RCC 7860 (cell line): ENCODE results near the gene PTPRJ.

Source experiments
- DNase-seq: peaks from one replicate; pipeline ENCODE4 v3.0.0-alpha.2; 2015; ENCODE audit warnings: low spot score
- FAIRE-seq: peaks from 2 replicates; lab custom pipeline; 2012; peaks lifted over from hg19 to GRCh38; lab: Jason Lieb, UNC

The PTPRJ gene

GRCh38 chr11:48087974-48088681, 107.8 kb downstream of the PTPRJ start:
- FAIRE-seq (no peak), DNase-seq (no peak)

GRCh38 chr11:48088682-48089050, 108.3 kb downstream of the PTPRJ start:
- FAIRE-seq (no peak), DNase-seq (no peak)

- FAIRE-seq, result no peak
- no peak for DNase-seq
These were observed 109.8 kb downstream of the PTPRJ start for GRCh38 chr11:48090174-48090573.

DNA sequence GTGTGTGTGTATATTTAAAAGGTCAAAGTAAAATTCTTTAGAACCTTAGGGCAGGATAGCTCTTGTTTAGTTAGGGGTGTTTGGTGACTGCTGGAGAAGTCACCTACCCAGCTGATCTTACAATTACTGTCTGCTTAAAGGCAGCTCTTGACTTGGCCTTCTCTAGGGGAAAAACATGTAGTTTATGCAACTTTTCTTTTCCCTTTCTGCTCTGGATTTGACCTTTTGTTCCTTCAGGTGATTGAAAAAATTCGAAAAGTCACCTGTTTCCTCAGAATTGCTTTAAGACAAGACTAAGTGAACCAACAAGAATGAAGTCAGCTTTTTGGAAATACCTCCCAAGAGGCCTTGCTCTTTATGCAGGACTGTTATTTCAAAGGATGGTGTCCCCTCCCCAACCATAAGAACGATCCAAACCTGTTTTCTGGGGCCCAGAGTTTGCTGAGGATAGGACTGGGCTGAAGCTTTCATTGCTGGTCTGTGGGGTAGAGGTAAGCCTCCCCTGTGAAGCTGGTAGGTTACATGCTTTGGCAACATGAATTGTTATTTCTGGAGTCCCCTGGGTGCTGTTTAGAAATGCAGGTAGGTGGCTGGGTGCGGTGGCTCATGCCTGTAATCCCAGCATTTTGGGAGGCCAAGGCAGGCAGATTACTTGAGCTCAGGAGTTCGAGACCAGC, 111.2 kb downstream of the PTPRJ start:
- no peak for FAIRE-seq
- DNase-seq, result no peak

- peak; percentile 26 for FAIRE-seq
- DNase-seq, result peak; percentile 10
These were observed 113.0 kb downstream of the PTPRJ start for GRCh38 chr11:48093323-48093722.

DNA sequence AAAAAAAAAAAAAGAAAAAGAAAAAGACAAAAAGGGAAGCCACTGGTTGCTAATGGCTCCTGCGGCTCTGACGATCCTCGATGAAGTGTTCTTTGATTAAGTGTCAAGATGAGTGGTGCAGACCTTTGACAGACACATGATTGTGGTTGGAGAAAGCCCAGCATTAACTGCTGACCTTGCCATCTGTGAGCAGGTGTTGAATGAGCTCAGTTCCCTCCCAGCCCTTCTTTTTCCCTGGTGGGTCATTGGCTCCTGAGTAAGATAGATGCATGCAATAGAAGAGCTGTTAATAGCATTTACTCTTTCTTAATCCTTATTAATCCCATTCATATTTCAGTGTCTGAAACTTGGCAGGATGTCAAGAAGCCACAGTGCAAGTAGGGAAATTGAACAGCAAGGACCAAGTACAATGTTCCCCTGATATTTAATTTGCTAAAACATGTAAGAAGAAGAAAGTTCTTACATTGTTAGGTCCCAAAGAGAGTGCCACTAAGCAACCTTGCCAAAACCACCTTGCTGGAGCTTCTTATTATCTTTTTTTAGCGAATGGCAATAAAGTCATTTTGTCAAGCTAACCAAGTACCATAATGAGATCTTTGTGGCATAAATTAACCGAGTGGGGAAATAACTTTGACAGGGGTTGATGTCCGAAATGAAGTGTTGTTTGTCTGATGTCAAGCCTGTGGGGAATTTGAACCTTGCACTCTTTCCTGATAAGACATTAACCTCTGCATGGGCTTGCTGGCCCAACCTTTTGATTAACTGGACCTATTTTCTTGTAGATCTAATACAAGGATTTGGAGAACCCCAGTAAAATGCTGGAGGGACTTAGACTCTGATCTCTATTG, 113.7 kb downstream of the PTPRJ start:
- FAIRE-seq (no peak), DNase-seq (no peak)

DNA sequence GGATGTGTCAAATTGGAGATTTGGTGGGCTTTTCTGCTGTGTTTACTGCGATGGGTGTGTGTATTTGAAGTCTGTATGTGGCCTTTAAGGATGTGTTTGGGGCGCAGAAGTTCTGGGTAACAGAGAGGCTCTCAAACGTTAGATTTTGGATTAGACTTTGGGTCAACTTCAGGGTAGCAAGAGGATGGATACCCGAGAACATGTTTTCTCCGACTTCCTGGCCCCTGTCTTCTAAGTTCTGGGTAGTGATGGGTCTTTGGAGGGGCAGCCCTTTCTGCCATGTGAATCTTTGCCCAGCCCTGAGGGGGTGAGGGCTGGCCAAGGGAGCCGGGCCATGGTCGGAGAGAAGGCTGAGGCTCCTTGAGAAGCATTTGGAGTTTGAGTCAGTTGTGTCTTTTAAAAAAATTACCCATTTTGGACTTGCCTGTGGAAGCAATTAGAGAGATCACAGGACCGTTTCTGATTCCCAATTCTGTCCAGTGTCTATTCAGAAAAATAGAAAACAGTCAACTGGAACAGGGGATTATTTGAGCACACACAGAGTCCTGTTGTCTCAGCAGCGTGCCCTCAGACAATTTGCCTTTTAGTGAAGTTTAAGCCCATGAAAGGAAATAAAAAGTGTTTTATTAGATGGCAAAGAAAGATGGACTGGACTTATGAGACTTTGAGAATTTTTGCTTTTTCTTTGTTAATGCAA, 114.4 kb downstream of the PTPRJ start:
- FAIRE-seq, result no peak
- DNase-seq, result no peak

GRCh38 chr11:48095779-48096470, 115.6 kb downstream of the PTPRJ start:
- FAIRE-seq (no peak), DNase-seq (no peak)

GRCh38 chr11:48096588-48097525, 116.5 kb downstream of the PTPRJ start:
- DNase-seq, result no peak
- no peak for FAIRE-seq

DNA sequence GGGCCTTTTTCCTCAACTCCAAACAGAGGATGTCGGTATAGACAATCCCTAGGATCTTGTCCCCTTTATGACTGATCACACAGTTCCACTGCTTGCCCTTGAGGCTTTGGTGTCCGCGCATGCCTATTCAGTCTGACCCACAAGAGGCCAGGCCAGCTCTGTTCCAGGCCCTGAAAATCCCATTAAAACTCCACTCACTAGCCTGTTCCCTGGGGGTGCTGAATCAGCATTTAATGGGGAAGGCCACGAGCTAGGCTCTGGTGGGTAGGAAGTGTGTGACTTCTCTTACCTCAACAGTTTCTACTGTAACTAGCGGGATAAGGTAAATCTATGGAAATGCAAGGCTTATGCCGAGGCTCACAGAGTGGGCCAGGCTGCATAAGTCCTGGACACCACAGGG, 117.7 kb downstream of the PTPRJ start:
- FAIRE-seq (no peak), DNase-seq (no peak)

DNA sequence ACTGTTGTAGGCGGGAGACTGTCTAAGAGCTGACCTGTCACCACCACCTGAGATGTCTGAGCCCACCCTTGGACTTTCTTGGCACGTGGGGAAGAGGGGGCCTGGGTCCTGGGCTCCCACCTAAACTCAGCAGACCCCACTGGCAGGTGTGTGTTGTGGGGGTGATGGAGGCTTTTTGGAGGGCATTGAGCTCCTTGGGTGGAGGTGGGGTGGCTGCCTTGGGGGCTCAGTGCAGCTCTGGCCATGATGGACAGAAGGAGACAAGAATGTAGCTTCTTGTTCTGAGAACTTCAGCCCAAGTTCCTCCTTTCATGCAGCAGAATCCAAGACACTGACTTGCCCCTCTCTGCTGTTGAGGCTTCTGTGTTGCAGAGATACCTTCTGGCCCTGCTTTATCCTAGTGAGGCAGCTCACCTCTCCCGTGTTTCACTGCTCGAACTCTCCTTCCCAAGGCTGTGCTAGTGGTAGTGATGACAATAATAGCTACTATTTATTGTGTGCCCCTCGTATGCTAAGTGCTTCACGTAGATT, 119.6 kb downstream of the PTPRJ start:
- no peak for DNase-seq
- no peak for FAIRE-seq

GRCh38 chr11:48101044-48101733, 120.8 kb downstream of the PTPRJ start:
- FAIRE-seq (no peak), DNase-seq (no peak)

- FAIRE-seq, result no peak
- DNase-seq, result no peak
These were observed 121.6 kb downstream of the PTPRJ start for GRCh38 chr11:48101958-48102357.

DNA sequence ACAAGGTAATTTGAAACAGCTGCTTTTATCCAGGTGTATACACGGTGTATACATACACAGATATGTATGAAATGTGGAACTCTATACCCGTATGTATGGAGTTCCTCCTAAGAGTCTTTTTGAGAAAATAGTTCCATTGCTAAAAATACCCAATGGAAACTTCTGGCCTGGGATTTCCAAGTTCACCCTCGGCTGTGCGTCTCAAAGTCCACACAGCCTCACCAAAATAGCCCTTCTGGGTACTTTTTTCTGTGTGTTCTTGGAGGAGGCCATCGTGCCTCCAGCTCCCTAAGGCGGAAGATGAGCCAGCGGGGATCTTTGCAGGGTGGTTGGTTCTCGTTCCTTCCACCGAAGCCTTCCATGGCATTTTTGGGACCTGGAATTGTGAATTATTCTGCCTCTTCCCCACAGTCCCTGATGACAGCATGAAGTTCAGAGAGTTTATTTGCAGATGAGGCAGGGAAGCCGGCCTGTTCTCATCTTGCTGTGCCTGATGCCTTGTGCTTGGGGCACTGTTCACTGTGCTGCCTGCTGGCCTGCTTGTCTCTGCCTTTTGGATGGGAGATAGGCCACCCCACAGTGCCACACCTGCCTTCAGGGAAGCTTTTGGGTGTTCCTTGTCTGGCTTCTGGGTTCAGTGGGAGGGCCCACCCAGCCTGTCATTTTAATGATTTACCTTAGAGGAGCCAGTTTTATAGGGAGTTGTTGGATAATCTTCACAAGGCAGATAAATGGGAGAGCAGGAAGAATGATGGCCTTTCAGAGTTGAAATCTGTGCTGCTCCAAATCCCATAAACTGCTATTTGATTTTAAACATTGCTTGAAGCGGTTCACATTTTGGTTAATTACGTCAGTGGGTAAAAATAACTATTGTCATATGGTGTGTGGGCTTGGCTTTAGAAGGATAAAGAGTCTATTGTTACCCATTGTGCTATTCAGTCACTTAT, 123.5 kb downstream of the PTPRJ start:
- FAIRE-seq, result no peak
- DNase-seq, result peak; percentile 14

DNA sequence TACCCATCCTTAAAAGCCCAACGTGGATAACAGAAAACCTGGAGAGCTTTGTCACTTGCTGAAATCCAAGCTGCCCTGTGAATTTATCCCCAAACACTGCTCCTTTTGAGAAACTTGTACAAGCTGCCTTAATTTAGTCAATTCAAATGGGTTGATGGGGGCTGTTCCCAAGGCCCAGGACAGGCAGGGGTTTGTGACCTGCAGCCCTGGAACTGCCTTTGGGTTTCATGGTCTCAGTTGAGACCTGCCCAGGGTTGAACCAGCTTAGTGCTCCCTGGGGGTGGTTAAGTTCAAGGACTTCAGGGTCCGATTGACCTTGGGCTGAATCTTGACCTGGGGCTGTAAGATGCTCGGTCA, 124.2 kb downstream of the PTPRJ start:
- no peak for FAIRE-seq
- no peak for DNase-seq

GRCh38 chr11:48105096-48105990, 125.0 kb downstream of the PTPRJ start:
- DNase-seq, result no peak
- no peak for FAIRE-seq

DNA sequence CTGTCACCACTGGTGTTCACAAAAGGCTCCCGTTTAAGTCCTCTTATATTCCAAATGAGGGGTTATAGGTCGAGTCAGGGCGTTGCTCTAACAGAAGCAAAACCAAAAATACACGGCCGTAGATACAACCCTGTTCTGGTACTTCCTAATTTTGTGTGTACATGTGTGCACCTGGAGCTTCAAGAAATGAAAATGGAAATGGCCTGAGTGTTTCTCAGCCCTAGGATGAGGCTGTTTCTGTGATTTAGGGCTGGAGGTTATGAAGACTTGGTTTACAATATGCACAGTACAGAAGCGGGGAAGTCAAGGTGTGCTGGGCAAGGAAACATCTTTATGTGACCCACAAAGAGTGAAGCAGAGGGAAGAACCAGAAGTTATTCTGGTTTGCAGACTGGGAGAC, 125.8 kb downstream of the PTPRJ start:
- DNase-seq, result no peak
- FAIRE-seq, result no peak
